Measurements from ENCODE around the gene CAMTA1. TPM values are rescaled to one million over a fixed set of nuclear protein-coding genes. Genes with fewer than 3 reads are reported as not detected.

CAMTA1 gene
- total RNA-seq, 4 donors from 2014 or later = 57.4 to 88.3 (median 62.1) TPM

GRCh38 chr1:7225711-7226505, 440.7 kb downstream of the CAMTA1 start:
- H3K27me3 ChIP-seq = no peaks in the 10 kb centered on the region
- H3K4me3 ChIP-seq = no peak overlapping the region
- H3K27ac ChIP-seq = no peak overlapping the region
- DNase-seq = no peak
- no peaks in the 10 kb centered on the region for H3K9me3 ChIP-seq
- TF ChIP-seq CTCF (IDR thresholded peaks at IDR 0.05) (no peak), POLR2A (IDR thresholded peaks at IDR 0.05) (no peak)
- H3K36me3 ChIP-seq = no peaks in the 10 kb centered on the region
- no peaks in the 10 kb centered on the region for H3K4me1 ChIP-seq

DNA sequence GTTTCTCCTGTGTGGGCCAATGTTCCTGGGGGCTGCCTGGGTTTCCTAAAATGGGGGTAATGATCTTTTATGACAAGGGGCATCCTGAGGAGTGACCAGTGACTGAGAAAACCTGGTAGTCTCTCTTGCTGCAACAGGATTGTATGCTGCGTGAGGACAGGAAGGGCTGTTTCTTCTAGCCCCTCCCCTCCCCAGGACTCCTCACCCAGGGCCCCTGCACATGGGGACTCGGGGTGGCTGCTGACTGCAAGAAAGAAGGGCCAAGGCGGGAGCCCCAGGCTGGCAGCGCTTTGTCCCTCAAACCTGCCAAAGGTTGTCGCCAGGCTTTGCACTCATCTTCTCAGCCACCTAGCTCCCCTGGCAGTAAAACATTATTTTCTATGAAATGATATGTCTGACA, 442.4 kb downstream of the CAMTA1 start:
- Histone ChIP-seq H3K36me3 (no peaks in the 10 kb centered on the region), H3K27ac (no peak overlapping the region), H3K4me1 (no peaks in the 10 kb centered on the region), H3K27me3 (no peaks in the 10 kb centered on the region), H3K4me3 (no peak overlapping the region), H3K9me3 (no peaks in the 10 kb centered on the region)
- DNase-seq = no peak
- TF ChIP-seq POLR2A (IDR thresholded peaks at IDR 0.05) (no peak), CTCF (IDR thresholded peaks at IDR 0.05) (no peak)

- no peak for TF ChIP-seq POLR2A (IDR thresholded peaks at IDR 0.05)
- no peaks in the 10 kb centered on the region for H3K27me3 ChIP-seq
- no peaks in the 10 kb centered on the region for H3K36me3 ChIP-seq
- no peak overlapping the region for H3K27ac ChIP-seq
- no peaks in the 10 kb centered on the region for H3K9me3 ChIP-seq
- H3K4me3 ChIP-seq = no peak overlapping the region
- DNase-seq = no peak
- H3K4me1 ChIP-seq = no peaks in the 10 kb centered on the region
These were observed 443.2 kb downstream of the CAMTA1 start for GRCh38 chr1:7228252-7228961.

- H3K27me3 ChIP-seq = no peaks in the 10 kb centered on the region
- H3K27ac ChIP-seq = no peak overlapping the region
- no peaks in the 10 kb centered on the region for H3K4me1 ChIP-seq
- H3K4me3 ChIP-seq = no peak overlapping the region
- TF ChIP-seq POLR2A (IDR thresholded peaks at IDR 0.05) (no peak), CTCF (IDR thresholded peaks at IDR 0.05) (no peak)
- no peaks in the 10 kb centered on the region for H3K36me3 ChIP-seq
- H3K9me3 ChIP-seq = no peaks in the 10 kb centered on the region
- DNase-seq = no peak
These were observed 443.9 kb downstream of the CAMTA1 start for GRCh38 chr1:7229186-7229585.

DNA sequence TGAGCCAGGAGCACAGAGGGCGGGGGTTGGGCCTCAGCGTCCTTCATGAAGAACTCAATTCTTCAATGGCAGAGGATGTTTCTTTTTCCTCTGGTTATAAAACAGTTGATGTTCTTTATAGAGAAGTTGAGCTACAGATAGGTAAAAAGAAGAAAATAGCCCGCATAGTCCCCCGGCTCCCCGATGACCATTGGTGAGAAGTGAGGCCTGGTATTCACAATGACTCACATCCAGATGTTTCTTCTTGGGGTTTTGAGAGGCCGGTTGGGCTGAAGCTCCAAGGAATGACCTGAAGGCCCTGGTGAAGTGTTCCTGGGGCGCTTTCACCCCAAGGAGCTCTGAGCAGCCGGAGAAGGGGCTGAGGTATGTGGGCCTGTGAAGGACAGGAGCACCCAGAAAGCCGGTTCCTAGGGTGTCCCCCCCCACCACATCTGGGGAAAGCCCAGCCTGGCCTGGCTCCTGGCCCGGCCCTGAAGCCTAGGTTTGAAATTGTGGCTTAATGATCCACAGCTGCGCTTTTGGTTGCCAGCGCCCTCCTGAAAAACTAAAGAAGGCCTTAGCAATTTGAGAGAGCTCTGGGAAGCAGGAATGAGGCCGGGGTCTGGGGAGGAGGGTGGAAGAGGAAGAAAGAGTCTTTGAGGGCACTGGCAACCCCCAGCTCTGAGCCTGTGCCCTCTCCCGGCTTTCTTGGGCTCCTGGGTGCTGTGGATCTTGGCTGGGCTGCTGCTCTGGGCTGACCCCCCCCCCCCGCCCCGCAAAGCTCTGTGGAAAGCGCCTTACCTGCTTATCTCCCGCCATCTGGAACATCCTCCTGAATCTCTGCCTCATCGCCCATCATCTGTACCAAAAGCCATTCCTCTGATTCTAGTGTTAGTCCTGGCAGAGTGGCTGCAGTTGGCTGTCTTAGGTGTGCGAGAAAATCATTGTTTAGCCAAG, 444.7 kb downstream of the CAMTA1 start:
- H3K27ac ChIP-seq = no peak overlapping the region
- TF ChIP-seq POLR2A (IDR thresholded peaks at IDR 0.05) (no peak), CTCF (IDR thresholded peaks at IDR 0.05) (no peak)
- no peak for DNase-seq

More for the DNA sequence above, 444.7 kb downstream of the CAMTA1 start:
- Histone ChIP-seq H3K36me3 (no peaks in the 10 kb centered on the region), H3K9me3 (no peaks in the 10 kb centered on the region), H3K4me1 (no peaks in the 10 kb centered on the region), H3K27me3 (no peaks in the 10 kb centered on the region), H3K4me3 (no peak overlapping the region)
